ENCODE data around the gene SAMD14. TPM values are rescaled to one million over a fixed set of nuclear protein-coding genes. Genes with fewer than 3 reads are reported as not detected.
A peak's percentile ranks its signal among the peaks of the same experiment; 100 is the strongest.

Gene SAMD14
- total RNA-seq, 1 donor from 2014 or later = 1.0 TPM

DNA sequence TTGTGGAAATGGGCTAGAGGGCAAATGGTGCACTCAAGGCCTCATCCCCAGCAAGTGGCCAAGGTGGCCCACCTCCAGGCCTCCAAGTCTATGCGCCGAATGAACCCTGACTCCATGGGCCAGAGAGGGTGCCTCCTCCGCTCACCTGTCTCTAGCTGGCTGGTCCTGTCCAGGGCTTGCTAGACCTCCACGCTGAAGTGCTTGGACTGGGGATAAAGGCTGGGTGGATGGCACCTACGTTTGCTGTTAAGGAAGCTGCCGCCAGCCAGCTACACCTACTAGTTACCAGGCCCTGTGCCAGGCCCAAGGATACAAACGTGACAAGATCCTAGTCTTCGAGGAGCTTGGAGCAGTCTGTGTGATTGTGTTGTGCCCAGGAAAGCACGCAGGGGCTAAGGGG is 35.1 kb upstream of the SAMD14 start:
- no peak for DNase-seq

GRCh38 chr17:50164697-50164988 is 34.7 kb upstream of the SAMD14 start:
- no peak for DNase-seq

DNA sequence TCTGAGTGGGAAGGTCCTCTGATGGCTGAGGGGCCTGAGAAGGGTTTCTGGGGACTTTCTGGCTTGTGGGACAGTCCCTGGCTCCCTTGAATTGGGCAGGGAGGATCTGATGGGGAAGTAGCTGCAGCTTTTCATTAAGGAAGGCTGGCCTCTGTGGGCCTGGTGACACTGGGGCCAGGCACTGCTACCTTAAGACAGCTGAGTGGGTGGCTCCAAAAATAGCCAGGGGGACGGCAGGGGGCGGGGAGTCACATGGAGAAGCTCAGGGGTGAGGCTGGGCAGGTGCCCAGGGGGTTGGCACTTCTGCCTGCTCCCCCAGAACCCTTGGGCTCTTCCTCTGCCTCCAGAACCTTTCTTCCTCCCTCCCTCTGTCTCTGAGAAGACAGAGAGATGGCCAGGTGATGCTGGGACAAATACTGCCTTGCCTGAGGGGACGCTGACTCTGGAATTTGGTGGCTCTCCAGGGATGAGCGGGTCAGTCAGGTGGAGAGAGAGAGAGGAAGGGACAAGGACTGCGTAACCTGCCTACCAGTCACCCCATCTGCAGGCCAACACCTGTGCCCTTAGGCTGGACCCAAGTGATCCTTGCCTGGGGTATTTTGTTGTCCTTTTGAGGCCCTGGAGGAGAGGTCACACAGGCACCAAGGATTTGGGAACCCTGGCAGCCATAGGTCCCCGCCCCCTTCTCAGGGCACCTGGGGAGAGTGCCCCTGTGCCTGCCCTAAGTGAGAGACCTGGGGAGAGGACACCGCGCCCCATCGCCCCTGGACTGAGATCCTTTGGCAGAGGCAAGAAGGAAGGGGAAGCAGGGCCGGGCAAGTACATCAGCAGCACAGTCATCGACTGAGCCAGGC is 34.1 kb upstream of the SAMD14 start:
- peak; percentile 65 for DNase-seq

GRCh38 chr17:50162466-50163254 is 32.7 kb upstream of the SAMD14 start:
- DNase-seq = no peak

- no peak for DNase-seq
Measured at GRCh38 chr17:50161911-50162288, 31.9 kb upstream of the SAMD14 start.

DNA sequence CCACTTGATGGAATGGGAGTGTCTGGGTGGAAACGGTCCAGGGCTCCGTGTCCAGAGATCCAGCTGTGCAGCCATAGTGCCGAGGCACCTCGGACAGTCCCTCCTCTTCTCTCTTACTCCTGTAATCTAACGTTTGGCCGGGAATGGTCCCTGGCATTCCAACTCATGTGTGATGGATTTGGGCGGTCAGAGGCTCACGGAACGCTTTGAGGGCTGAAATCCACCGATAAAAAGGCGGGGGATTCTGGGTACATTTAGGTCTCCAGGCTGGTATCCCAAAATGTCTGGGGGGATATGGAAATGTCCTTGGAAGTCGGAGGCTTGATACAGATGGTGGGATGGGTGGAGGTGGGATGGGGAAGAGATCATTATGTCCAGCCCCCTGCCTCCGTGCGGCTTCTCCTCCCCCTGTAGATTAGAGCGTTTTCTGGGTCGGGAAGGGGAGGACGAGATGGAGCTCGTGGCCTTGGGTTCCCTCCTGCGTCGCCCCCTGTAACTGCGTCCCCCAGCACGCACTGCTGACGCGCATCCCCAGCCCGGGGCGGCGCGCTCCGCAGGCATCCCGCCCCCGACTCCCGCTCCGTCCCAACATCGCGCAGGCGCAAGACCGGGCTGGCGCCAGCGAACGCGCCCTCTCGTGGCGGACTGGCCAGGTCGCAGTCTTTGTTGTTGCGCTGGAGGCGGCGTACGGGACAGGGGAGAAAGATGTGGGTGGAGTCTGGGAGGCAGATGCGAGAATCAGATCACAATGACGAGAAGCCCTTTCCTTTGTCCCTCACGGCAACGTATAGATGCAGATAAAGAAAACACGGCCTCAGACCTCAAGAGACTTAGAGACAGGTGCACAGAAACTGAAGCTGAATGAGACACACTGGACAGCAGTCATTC is 31.3 kb upstream of the SAMD14 start:
- peak; percentile 98 for DNase-seq

GRCh38 chr17:50157891-50158290 is 27.9 kb upstream of the SAMD14 start:
- no peak for DNase-seq

DNA sequence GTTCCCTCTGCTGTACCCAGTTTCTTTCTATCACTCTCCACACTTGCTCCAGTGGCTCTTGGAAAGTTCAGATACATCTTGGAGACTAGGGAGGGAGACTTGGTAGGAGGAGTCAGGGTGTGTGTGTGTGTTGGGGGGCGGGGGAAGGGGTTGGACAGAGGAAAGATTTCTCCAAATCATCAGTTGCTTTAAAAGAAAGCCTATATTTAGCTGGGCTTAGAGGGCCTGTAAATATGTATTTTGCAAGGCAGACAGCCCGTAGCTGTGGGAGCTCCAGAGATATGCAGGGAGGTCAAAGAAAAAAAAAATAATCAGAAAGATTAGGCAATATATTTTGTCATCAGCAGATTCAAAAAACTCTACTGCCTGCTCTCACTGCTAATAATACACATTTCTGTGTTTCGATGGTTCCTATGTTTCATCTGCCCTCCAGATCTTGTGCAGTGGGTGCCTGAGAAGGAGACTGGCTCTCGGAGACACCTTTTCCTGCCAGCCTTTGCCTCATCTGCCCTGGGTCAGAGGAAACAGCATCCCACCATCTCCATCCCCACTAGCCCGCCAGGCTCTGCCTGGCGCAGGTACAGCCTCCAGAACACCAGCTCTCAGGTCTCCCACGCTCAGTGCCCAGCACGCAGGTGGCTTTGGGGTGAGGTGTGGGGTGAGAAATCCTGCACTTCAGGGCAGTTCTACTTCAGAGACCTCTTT is 25.3 kb upstream of the SAMD14 start:
- DNase-seq = peak; percentile 45

- no peak for DNase-seq
Measured at GRCh38 chr17:50154604-50155003, 24.6 kb upstream of the SAMD14 start.

GRCh38 chr17:50153650-50154575 is 24.0 kb upstream of the SAMD14 start:
- no peak for DNase-seq

DNA sequence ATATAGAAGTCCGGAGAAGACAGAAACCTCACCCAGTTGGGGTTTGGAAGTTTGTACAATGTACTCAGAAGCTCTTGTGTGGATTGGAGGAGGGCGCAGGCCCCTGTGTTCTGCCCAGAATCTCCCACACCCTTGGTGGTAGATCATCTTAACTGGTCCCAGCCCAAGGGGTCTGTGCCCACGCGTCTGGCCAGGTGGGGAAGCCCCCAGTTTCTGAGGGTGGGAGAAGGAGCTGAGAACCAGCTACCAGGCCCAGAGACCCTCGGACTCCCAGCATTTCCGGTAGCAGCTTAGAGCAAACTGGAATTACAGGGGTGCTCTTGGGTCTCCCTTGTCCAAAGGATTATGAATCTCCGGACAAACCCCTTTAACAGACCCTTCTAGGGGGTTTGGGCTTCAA is 22.8 kb upstream of the SAMD14 start:
- no peak for DNase-seq

GRCh38 chr17:50151937-50152547 is 22.1 kb upstream of the SAMD14 start:
- DNase-seq = peak; percentile 96

- peak; percentile 96 for DNase-seq
Measured at GRCh38 chr17:50151041-50151936, 21.3 kb upstream of the SAMD14 start.

DNA sequence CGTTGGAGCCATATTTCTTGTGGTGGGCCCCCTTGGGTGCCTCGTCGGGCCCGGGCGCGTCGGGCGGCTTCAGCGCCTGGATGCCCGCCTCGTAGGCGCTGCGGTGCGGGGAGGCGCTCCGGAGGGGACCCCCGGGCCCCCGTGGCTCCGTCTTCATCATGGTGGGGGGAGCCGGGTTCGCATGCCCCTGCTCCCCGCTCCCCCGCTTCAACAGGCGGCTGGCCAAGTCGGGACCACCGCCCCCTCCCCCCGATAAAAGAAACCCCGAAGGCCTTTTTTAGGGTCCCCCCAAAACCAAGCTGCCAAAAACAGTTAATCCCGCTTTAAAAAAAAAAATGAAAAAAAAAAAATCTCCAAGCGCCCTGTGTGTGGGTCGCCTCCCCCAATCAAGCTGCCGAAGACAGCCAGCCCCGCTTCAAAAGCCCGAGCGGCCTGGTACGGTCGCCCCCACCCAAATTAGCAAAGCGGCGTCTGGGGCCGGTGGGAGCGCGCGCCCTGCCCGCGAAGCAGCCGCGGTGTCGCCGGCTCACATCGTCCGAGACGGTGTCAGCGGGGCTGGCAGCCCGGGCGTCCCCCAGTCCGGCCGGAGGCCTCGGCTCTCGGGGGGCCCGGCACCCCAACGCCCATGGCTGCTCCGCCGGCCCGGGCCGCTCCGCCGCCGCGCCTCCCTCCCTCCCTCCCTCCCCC is 20.5 kb upstream of the SAMD14 start, which contains the start of gene PPP1R9B:
PPP1R9B (minus strand) TSS at position 324 of the 687 bp plus-strand sequence; CDS start at position 160, 164 bp downstream.
- DNase-seq = no peak

DNA sequence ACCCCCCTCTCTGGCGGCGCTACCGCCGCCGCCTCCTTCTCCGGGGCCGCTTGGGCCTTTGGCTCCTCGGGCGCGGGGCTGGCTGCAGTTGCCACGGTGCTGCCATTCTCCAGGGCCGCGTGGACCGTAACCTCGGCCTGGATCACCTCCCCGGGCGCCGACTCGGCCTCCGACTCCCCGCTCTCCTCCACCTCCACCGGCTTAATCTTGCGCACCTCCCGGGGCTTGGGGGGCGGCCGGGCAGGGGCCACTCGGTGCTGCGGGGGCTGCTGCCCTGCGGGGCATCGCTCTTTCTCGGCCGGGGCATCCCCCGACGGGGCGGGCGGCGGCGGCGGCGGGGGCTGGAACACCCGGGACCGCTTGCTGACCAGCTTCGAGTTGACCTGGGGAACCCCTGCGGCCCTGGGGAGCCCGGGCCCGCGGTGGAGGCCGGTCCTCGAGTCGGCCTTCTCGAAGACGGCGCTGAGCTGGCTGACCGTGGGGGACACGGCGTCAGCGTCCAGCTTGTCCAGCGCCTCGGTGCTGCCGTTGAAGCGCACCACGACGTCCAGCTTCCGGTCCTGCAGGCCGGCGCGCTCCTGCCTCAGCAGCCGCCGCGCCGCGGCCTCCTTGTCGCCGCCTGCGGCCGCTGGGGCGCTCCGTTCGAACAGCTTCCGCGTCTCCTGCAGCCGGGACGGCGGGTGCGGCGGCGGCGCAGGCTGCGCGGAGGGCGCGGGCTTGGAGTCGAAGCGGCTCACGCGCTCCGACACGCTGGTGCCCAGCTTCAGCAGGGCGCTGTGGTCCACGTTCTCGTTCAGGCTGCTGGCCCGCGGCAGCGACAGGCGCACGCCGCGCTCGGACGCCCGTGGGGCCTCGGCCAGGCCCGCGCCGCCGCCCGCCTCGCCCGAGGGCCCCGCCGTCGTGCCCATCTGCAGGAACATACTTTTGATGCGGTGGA is 19.7 kb upstream of the SAMD14 start:
- DNase-seq = peak; percentile 65

DNA sequence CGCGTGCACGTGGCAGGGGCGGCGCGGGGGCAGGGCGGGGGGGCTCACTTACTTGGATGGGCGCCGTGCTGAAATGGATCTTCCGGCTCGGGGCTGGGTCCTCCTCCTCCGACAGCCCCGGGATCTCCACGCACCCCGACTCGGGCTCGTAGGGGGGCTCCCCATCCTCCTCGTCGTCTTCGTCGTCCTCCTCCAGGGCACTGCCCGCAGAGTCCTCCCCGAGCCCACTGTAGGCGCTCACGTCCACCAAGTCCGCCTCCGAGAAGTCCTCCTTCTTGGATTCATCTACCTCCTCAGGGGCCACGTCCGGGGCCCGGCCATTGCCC is 19.1 kb upstream of the SAMD14 start:
- no peak for DNase-seq
